Measurements from ENCODE around the gene PTCH2.
"Not testable (repeated sequence)": the region's sequence is repeated elsewhere in the genome, so short reads cannot be mapped to it uniquely, and the experiment has no call there.

The PTCH2 gene

GRCh38 chr1:44842486-44842861 lies 579 bp downstream of the PTCH2 start:
- no peaks in the 10 kb centered on the region for H3K4me1 ChIP-seq (ENCODE audit: control insufficient read depth, insufficient read depth, low read length)
- no CpG with 5 or more reads among the region's 16 CpGs for WGBS (ENCODE audit: insufficient coverage, insufficient read length)
- H3K36me3 ChIP-seq (ENCODE audit: control insufficient read depth, insufficient read depth, low read length) = no peaks in the 10 kb centered on the region
- no peak overlapping the region for H3K27ac ChIP-seq (ENCODE audit: low read length)
- no peaks in the 10 kb centered on the region for H3K9me3 ChIP-seq (ENCODE audit: control insufficient read depth, insufficient read depth, low read length)
- peak overlapping the region; percentile 78; the same call in 1 of the 2 replicates for H3K4me3 ChIP-seq (ENCODE audit: low read length)
- no peak for DNase-seq (ENCODE audit: low read depth, low spot score)
- H3K27me3 ChIP-seq (ENCODE audit: control insufficient read depth, insufficient read depth, low read length) = no peaks in the 10 kb centered on the region

DNA sequence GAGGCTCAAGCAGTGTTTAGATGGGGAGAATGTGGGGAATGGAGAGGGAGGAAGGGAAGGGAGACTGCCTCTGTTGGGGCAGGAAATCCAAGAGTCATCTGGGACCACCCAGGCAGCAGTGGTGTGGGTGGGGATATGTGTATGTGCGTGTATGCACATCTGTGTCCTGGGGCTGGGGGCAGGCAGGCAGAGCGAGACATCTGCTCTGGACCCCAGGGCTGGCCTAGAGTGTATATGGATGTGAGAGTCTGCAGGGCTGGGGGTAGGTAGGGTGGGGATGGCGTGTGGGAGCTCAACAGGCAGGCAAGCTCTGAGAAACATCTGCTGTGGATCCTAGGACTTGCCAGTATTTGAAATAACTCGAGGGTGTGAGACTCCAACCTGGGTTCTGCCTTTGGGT lies 3.5 kb downstream of the PTCH2 start:
- Histone ChIP-seq H3K4me3 (ENCODE audit: low read length) (no peak overlapping the region), H3K27ac (ENCODE audit: low read length) (no peak overlapping the region), H3K9me3 (ENCODE audit: control insufficient read depth, insufficient read depth, low read length) (no peaks in the 10 kb centered on the region), H3K36me3 (ENCODE audit: control insufficient read depth, insufficient read depth, low read length) (no peaks in the 10 kb centered on the region), H3K27me3 (ENCODE audit: control insufficient read depth, insufficient read depth, low read length) (no peaks in the 10 kb centered on the region), H3K4me1 (ENCODE audit: control insufficient read depth, insufficient read depth, low read length) (no peaks in the 10 kb centered on the region)
- no CpG with 5 or more reads among the region's 4 CpGs for WGBS (ENCODE audit: insufficient coverage, insufficient read length)
- no peak for DNase-seq (ENCODE audit: low read depth, low spot score)

DNA sequence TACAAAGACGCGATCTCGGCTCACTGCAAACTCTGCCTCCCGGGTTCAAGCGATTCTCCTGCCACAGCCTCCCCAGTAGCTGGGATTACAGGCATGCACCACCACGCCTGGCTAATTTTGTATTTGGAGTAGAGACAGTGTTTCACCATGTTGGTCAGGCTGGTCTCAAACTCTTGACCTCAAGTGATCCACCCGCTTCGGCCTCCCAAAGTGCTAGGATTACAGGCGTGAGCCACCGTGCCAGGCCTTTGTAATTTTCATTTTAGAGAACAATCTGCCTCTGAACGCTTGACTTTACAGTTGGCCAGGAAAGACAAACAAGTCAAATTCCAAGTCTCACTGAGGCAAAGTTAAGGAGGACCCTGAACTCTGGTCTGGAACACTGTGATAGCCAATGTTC lies 4.8 kb downstream of the PTCH2 start:
- not testable (repeated sequence) for DNase-seq (ENCODE audit: low read depth, low spot score); H3K4me3 ChIP-seq (ENCODE audit: low read length); H3K27ac ChIP-seq (ENCODE audit: low read length); H3K9me3 ChIP-seq (ENCODE audit: control insufficient read depth, insufficient read depth, low read length); H3K27me3 ChIP-seq (ENCODE audit: control insufficient read depth, insufficient read depth, low read length); H3K36me3 ChIP-seq (ENCODE audit: control insufficient read depth, insufficient read depth, low read length); H3K4me1 ChIP-seq (ENCODE audit: control insufficient read depth, insufficient read depth, low read length)
- no CpG with 5 or more reads among the region's 11 CpGs for WGBS (ENCODE audit: insufficient coverage, insufficient read length)

GRCh38 chr1:44835738-44836675 lies 7.0 kb downstream of the PTCH2 start:
- Histone ChIP-seq H3K36me3 (ENCODE audit: control insufficient read depth, insufficient read depth, low read length) (no peaks in the 10 kb centered on the region), H3K9me3 (ENCODE audit: control insufficient read depth, insufficient read depth, low read length) (no peaks in the 10 kb centered on the region), H3K4me3 (ENCODE audit: low read length) (no peak overlapping the region), H3K27me3 (ENCODE audit: control insufficient read depth, insufficient read depth, low read length) (no peaks in the 10 kb centered on the region), H3K4me1 (ENCODE audit: control insufficient read depth, insufficient read depth, low read length) (peaks cover 4% of the 10 kb centered on the region), H3K27ac (ENCODE audit: low read length) (no peak overlapping the region)
- peak; percentile 86 for DNase-seq (ENCODE audit: low read depth, low spot score)
- no CpG with 5 or more reads among the region's 23 CpGs for WGBS (ENCODE audit: insufficient coverage, insufficient read length)

DNA sequence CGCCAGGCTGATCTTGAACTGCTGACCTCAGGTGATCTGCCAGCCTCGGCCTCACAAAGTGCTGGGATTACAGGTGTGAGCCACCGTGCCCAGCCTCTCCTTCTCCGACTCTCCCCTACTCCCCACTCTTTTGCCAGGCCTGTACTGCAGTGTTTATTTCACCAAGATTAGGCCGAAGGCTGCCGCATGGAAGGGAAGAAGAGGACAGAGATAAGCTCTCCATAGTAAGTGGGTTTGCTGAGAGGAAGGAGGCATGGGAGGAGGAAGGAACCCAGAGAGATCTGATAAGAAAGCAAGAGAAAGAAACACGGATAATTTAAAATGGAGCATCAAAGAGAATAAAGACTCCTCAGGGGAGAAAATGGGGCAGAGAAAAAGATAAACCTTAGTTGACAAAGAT lies 8.7 kb downstream of the PTCH2 start:
- peaks cover 4% of the 10 kb centered on the region for H3K4me1 ChIP-seq (ENCODE audit: control insufficient read depth, insufficient read depth, low read length)

GRCh38 chr1:44832056-44832705 lies 10.9 kb downstream of the PTCH2 start:
- no CpG with 5 or more reads among the region's 13 CpGs for WGBS (ENCODE audit: insufficient coverage, insufficient read length)
- Histone ChIP-seq H3K4me3 (ENCODE audit: low read length) (no peak overlapping the region), H3K36me3 (ENCODE audit: control insufficient read depth, insufficient read depth, low read length) (no peaks in the 10 kb centered on the region), H3K27ac (ENCODE audit: low read length) (no peak overlapping the region), H3K27me3 (ENCODE audit: control insufficient read depth, insufficient read depth, low read length) (no peaks in the 10 kb centered on the region), H3K9me3 (ENCODE audit: control insufficient read depth, insufficient read depth, low read length) (no peaks in the 10 kb centered on the region), H3K4me1 (ENCODE audit: control insufficient read depth, insufficient read depth, low read length) (peaks cover 4% of the 10 kb centered on the region)
- no peak for DNase-seq (ENCODE audit: low read depth, low spot score)

More for the DNA sequence above, 8.7 kb downstream of the PTCH2 start:
- no peaks in the 10 kb centered on the region for H3K9me3 ChIP-seq (ENCODE audit: control insufficient read depth, insufficient read depth, low read length)
- H3K4me3 ChIP-seq (ENCODE audit: low read length) = no peak overlapping the region
- no peaks in the 10 kb centered on the region for H3K27me3 ChIP-seq (ENCODE audit: control insufficient read depth, insufficient read depth, low read length)
- no CpG with 5 or more reads among the region's 7 CpGs for WGBS (ENCODE audit: insufficient coverage, insufficient read length)
- DNase-seq (ENCODE audit: low read depth, low spot score) = no peak
- no peak overlapping the region for H3K27ac ChIP-seq (ENCODE audit: low read length)
- no peaks in the 10 kb centered on the region for H3K36me3 ChIP-seq (ENCODE audit: control insufficient read depth, insufficient read depth, low read length)

- no CpG with 5 or more reads among the region's 9 CpGs for WGBS (ENCODE audit: insufficient coverage, insufficient read length)
- Histone ChIP-seq H3K36me3 (ENCODE audit: control insufficient read depth, insufficient read depth, low read length) (no peaks in the 10 kb centered on the region), H3K4me1 (ENCODE audit: control insufficient read depth, insufficient read depth, low read length) (peaks cover 4% of the 10 kb centered on the region), H3K27me3 (ENCODE audit: control insufficient read depth, insufficient read depth, low read length) (no peaks in the 10 kb centered on the region), H3K9me3 (ENCODE audit: control insufficient read depth, insufficient read depth, low read length) (no peaks in the 10 kb centered on the region), H3K27ac (ENCODE audit: low read length) (no peak overlapping the region), H3K4me3 (ENCODE audit: low read length) (no peak overlapping the region)
- DNase-seq (ENCODE audit: low read depth, low spot score) = no peak
Measured at GRCh38 chr1:44831516-44831915, 11.5 kb downstream of the PTCH2 start.

- Histone ChIP-seq H3K36me3 (ENCODE audit: control insufficient read depth, insufficient read depth, low read length) (no peaks in the 10 kb centered on the region), H3K4me3 (ENCODE audit: low read length) (no peak overlapping the region), H3K27me3 (ENCODE audit: control insufficient read depth, insufficient read depth, low read length) (no peaks in the 10 kb centered on the region), H3K27ac (ENCODE audit: low read length) (no peak overlapping the region), H3K9me3 (ENCODE audit: control insufficient read depth, insufficient read depth, low read length) (no peaks in the 10 kb centered on the region), H3K4me1 (ENCODE audit: control insufficient read depth, insufficient read depth, low read length) (peaks cover 4% of the 10 kb centered on the region)
- no peak for DNase-seq (ENCODE audit: low read depth, low spot score)
- WGBS (ENCODE audit: insufficient coverage, insufficient read length) = no CpG with 5 or more reads among the region's 10 CpGs
Measured at GRCh38 chr1:44830900-44831304, 12.2 kb downstream of the PTCH2 start.

DNA sequence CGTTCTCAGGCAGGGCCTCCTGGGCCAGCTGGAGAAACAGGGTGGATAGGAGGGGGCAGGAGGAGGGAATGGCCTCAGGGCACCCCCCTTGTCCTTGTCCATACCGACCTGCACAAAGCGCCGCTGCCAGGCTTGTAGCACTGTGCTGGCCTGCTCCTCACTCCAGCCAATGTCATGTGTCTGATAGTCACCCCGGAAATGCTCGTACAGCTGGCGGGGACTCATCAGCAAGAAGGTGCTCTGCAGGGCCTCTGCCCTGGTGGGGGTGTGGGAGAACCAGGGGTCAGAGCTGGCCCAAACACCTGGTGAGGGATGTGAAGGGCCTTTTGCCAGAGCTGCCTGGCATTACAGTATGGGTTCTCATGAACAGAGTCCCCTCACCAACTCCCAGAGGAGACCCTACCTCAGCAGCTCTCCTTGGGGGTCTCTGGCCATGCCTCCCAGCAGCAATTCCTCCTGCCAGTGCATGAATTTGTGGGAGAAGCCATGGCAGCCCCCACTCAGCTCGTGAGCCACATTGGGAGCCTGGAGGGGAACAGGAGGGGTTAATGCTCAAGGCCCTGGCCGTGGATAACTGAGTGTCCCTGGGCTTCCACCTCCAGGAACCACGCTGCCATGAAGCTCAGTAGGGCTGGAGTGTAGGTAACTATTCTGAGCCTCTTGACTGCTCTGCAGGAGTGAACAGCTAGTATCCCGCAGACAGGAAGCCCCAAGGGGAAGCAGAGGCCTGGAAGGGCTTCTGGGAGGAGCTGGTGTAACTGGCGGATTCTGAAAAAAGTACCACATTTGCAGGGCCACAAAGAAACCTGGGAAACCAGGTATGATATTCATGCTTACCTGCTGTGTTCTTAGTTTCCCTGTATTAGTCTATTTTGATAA lies 13.3 kb downstream of the PTCH2 start:
- Histone ChIP-seq H3K27me3 (ENCODE audit: control insufficient read depth, insufficient read depth, low read length) (no peaks in the 10 kb centered on the region), H3K36me3 (ENCODE audit: control insufficient read depth, insufficient read depth, low read length) (no peaks in the 10 kb centered on the region), H3K4me1 (ENCODE audit: control insufficient read depth, insufficient read depth, low read length) (peaks cover 4% of the 10 kb centered on the region), H3K27ac (ENCODE audit: low read length) (no peak overlapping the region), H3K9me3 (ENCODE audit: control insufficient read depth, insufficient read depth, low read length) (no peaks in the 10 kb centered on the region), H3K4me3 (ENCODE audit: low read length) (no peak overlapping the region)
- no CpG with 5 or more reads among the region's 12 CpGs for WGBS (ENCODE audit: insufficient coverage, insufficient read length)
- DNase-seq (ENCODE audit: low read depth, low spot score) = no peak

- H3K27me3 ChIP-seq (ENCODE audit: control insufficient read depth, insufficient read depth, low read length) = no peaks in the 10 kb centered on the region
- no peaks in the 10 kb centered on the region for H3K9me3 ChIP-seq (ENCODE audit: control insufficient read depth, insufficient read depth, low read length)
- no peak for DNase-seq (ENCODE audit: low read depth, low spot score)
- H3K36me3 ChIP-seq (ENCODE audit: control insufficient read depth, insufficient read depth, low read length) = no peaks in the 10 kb centered on the region
- H3K27ac ChIP-seq (ENCODE audit: low read length) = no peak overlapping the region
- peaks cover 4% of the 10 kb centered on the region for H3K4me1 ChIP-seq (ENCODE audit: control insufficient read depth, insufficient read depth, low read length)
- WGBS (ENCODE audit: insufficient coverage, insufficient read length) = no CpG with 5 or more reads among the region's 15 CpGs
- no peak overlapping the region for H3K4me3 ChIP-seq (ENCODE audit: low read length)
Measured at GRCh38 chr1:44828841-44829440, 14.1 kb downstream of the PTCH2 start.

Measured in iPS DF 6.9 (cell line).